ENCODE measurements around the gene TRMT10C.

DNA sequence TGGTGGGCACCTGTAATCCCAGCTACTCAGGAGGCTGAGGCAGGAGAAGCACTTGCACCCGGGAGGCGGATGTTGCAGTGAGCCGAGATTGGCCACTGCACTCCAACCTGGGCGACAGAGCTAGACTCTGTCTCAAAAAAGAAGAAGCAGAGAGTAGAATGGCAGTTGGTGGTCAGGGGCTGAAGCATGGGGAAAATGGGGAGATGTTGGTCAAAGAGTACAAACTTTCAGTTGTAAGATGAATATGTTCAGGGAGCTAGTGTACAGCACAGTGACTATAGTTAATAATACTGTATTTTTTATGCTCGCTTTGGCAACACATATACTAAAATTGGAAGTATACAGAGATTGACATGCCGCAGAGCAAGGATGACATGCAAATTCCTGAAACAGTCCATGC lies 53.9 kb downstream of the TRMT10C start:
- TF ChIP-seq, protein P1, sequence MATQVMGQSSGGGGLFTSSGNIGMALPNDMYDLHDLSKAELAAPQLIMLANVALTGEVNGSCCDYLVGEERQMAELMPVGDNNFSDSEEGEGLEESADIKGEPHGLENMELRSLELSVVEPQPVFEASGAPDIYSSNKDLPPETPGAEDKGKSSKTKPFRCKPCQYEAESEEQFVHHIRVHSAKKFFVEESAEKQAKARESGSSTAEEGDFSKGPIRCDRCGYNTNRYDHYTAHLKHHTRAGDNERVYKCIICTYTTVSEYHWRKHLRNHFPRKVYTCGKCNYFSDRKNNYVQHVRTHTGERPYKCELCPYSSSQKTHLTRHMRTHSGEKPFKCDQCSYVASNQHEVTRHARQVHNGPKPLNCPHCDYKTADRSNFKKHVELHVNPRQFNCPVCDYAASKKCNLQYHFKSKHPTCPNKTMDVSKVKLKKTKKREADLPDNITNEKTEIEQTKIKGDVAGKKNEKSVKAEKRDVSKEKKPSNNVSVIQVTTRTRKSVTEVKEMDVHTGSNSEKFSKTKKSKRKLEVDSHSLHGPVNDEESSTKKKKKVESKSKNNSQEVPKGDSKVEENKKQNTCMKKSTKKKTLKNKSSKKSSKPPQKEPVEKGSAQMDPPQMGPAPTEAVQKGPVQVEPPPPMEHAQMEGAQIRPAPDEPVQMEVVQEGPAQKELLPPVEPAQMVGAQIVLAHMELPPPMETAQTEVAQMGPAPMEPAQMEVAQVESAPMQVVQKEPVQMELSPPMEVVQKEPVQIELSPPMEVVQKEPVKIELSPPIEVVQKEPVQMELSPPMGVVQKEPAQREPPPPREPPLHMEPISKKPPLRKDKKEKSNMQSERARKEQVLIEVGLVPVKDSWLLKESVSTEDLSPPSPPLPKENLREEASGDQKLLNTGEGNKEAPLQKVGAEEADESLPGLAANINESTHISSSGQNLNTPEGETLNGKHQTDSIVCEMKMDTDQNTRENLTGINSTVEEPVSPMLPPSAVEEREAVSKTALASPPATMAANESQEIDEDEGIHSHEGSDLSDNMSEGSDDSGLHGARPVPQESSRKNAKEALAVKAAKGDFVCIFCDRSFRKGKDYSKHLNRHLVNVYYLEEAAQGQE (IDR thresholded peaks at IDR 0.05; ENCODE audit: insufficient replicate concordance, low read depth), result no peak
- TF ChIP-seq, protein P2, sequence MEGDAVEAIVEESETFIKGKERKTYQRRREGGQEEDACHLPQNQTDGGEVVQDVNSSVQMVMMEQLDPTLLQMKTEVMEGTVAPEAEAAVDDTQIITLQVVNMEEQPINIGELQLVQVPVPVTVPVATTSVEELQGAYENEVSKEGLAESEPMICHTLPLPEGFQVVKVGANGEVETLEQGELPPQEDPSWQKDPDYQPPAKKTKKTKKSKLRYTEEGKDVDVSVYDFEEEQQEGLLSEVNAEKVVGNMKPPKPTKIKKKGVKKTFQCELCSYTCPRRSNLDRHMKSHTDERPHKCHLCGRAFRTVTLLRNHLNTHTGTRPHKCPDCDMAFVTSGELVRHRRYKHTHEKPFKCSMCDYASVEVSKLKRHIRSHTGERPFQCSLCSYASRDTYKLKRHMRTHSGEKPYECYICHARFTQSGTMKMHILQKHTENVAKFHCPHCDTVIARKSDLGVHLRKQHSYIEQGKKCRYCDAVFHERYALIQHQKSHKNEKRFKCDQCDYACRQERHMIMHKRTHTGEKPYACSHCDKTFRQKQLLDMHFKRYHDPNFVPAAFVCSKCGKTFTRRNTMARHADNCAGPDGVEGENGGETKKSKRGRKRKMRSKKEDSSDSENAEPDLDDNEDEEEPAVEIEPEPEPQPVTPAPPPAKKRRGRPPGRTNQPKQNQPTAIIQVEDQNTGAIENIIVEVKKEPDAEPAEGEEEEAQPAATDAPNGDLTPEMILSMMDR (IDR thresholded peaks at IDR 0.05; ENCODE audit: insufficient read depth, low read length), result no peak
- no peak for TF ChIP-seq POLR2AphosphoS5 (IDR thresholded peaks at IDR 0.05; ENCODE audit: low read depth)
- TF ChIP-seq GABPA (IDR thresholded peaks at IDR 0.05; ENCODE audit: low read depth), result no peak

Data from HL-60 (cell line).